CD4-positive, alpha-beta memory T cell (primary cell): ENCODE data around the gene SLC35E1. TPM values are rescaled to one million over a fixed set of nuclear protein-coding genes. Genes with fewer than 3 reads are reported as not detected.

Experiments
- CTCF ChIA-PET: fragments of 350-600 bp; sonication (Branson Sonifier 250); formaldehyde crosslinking; loops from one replicate; lab custom pipeline; 2021; ENCODE audit warnings: inconsistent platforms; ENCODE audit not compliant: partially characterized antibody; lab: Charles Lee
- POLR2A ChIA-PET: fragments of 350-600 bp; sonication (Branson Sonifier 250); formaldehyde crosslinking; loops from one replicate; lab custom pipeline; 2021; ENCODE audit not compliant: partially characterized antibody; lab: Charles Lee
- DNase-seq, 5 donors: peaks; one replicate each; pipeline versions ENCODE4 v3.0.0 to v3.0.0-alpha.2; 2020 to 2022; ENCODE audit warnings: mixed read lengths in 1 of 5
- H3K27ac ChIP-seq: one replicate; pipeline ENCODE4 v1.7.0; 2013; ENCODE audit warnings: low read depth, low read length
- H3K27me3 ChIP-seq: 2 replicates; pipeline ENCODE4 v1.7.0; 2013; ENCODE audit warnings: mild to moderate bottlenecking, low read length, moderate library complexity; ENCODE audit not compliant: insufficient read depth
- H3K36me3 ChIP-seq: 2 replicates; pipeline ENCODE4 v1.7.0; 2013; ENCODE audit warnings: mild to moderate bottlenecking, low read length, moderate library complexity; ENCODE audit not compliant: insufficient read depth
- H3K4me1 ChIP-seq: 2 replicates; pipeline ENCODE4 v1.7.0; 2013; ENCODE audit warnings: mild to moderate bottlenecking, low read length, moderate library complexity; ENCODE audit not compliant: insufficient read depth
- H3K4me3 ChIP-seq, 2 donors: one replicate each; pipeline ENCODE4 v1.7.0; 2013; ENCODE audit warnings: low read length in 2 of 2, mild to moderate bottlenecking in 1 of 2
- H3K9me3 ChIP-seq, 2 donors: one replicate each; pipeline ENCODE4 v1.7.0; 2013; ENCODE audit warnings: low read length in 2 of 2, control low read depth in 1 of 2; ENCODE audit not compliant: control insufficient read depth in 1 of 2
- H3K27ac Mint-ChIP-seq, 7 donors: one replicate each; pipeline ENCODE4 v1.8.0; 2020 to 2021; ENCODE audit warnings: mixed read lengths in 7 of 7, mild to moderate bottlenecking in 6 of 7, inconsistent platforms in 3 of 7, moderate library complexity in 3 of 7
- H3K27me3 Mint-ChIP-seq, 2 donors: one replicate each; pipeline ENCODE4 v1.8.0; 2020 to 2021; ENCODE audit warnings: mixed read lengths in 2 of 2
- H3K36me3 Mint-ChIP-seq, 2 donors: one replicate each; pipeline ENCODE4 v1.8.0; 2020 to 2021; ENCODE audit warnings: mixed read lengths in 2 of 2, inconsistent platforms in 1 of 2, mild to moderate bottlenecking in 1 of 2
- H3K4me1 Mint-ChIP-seq, 4 donors: one replicate each; pipeline ENCODE4 v1.8.0; 2020 to 2021; ENCODE audit warnings: mixed read lengths in 4 of 4, mild to moderate bottlenecking in 1 of 4
- H3K4me3 Mint-ChIP-seq, 8 donors: one replicate each; pipeline ENCODE4 v1.8.0; 2020 to 2021; ENCODE audit warnings: mixed read lengths in 8 of 8, mild to moderate bottlenecking in 7 of 8, moderate library complexity in 6 of 8, inconsistent platforms in 3 of 8
- H3K9me3 Mint-ChIP-seq, 8 donors: one replicate each; pipeline ENCODE4 v1.8.0; 2020 to 2021; ENCODE audit warnings: mixed read lengths in 8 of 8, mild to moderate bottlenecking in 5 of 8, inconsistent platforms in 3 of 8, moderate library complexity in 1 of 8
- intact Hi-C: fragments of 100-400 bp; cut with micrococcal nuclease; formaldehyde crosslinking; loops from one replicate; pipeline ENCODE4 v1.15.1; 2023
- polyA plus RNA-seq, 2 donors: library from polyadenylated mRNA; unstranded; fragments of 300-500 nt; fragmentation: Illumina TruSeq; gene quantifications; one replicate each; pipeline ENCODE4 v1.2.3, GENCODE V29; 2021
- total RNA-seq, 2 experiments: library from RNA; stranded (reverse); gene quantifications; one replicate each; pipeline ENCODE4 v1.2.3, GENCODE V29; 2021

The SLC35E1 gene
- 10 to 100 TPM; 38.8 TPM for total RNA-seq
- polyA plus RNA-seq, result 10 to 100 TPM; 15.3 to 31.8 TPM

DNA sequence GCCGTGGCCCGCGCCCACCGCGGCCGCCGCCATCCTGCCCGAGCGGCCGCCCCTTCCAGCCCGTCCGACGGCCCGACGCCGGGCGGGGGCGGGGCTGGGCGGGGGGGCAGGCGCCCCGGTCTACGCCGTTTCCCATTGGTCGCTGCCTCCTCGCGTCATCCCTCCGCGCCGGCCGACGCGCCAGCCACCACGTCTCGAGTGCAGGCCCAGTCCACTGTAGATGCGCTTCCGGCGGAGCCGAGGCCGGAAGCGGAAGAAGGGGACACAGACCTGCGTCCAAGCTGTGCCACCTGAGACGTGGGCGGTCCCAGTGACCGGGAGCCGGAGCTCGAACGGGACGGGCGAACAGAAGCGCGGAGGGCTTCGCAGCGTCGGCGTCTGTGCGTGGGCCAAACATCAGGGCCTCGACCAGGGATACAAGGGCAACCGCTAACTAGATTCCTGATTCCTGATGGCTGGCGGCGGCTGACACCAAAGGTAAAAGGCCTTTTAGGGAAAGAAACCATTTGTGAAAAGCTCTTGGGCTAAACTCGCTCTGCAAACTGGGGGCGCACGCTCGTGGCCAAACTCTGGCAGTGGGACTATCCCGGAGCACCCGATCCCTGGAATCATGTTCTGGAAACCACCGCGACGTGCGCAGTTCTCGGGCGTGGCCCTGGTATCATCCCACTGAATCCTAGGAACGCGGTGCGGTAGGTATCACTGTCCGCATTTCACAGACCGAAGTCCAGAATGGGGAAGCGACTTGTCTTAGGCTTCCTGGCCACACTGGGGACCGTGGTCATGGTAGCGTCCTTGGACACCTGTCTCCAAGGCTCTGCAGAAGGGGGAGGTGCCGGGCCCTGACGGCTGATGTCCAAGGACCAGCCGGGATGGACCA is at the start of gene SLC35E1:
Gene SLC35E1 (minus strand): TSS at position 84 of the 880 bp plus-strand sequence. CDS start 51 bp downstream, at position 33.
- H3K9me3 ChIP-seq, result no peaks in the 10 kb centered on the region
- H3K36me3 ChIP-seq, result peaks cover 11% of the 10 kb centered on the region
- H3K4me3 Mint-ChIP-seq, result peak within 1 kb of the TSS; percentile 96 to 100 (median 99)
- H3K27ac Mint-ChIP-seq, result peak within 1 kb of the TSS; percentile 98 to 100 (median 99)
- no peaks in the 10 kb centered on the region for H3K27me3 ChIP-seq
- no peaks in the 10 kb centered on the region for H3K27me3 Mint-ChIP-seq
- peak; percentile 89 to 91 (median 91) for DNase-seq
- peak within 1 kb of the TSS; percentile 91 for H3K27ac ChIP-seq
- peaks cover 12 to 40% of the 10 kb centered on the region in 2 donors for H3K36me3 Mint-ChIP-seq
- intact Hi-C loops, result loop anchor here (1.0 kb wide), 3 partner anchors 12 to 56 kb away; partner anchors contain the start of genes CHERP and MED26
- peaks cover 33 to 76% (median 57%) of the 10 kb centered on the region in 4 donors for H3K4me1 Mint-ChIP-seq
- peak within 1 kb of the TSS; percentile 95 to 98 for H3K4me3 ChIP-seq
- ChIA-PET POLR2A (interaction anchor here (0.8 to 5.0 kb wide), 8 partner anchors 14 to 88 kb away, joined by 3 to 109 read pairs (median 8); partner anchors contain the start of genes C19orf44, CALR3, MED26 and SMIM7), CTCF (interaction anchor here (2.1 kb wide), 1 partner anchor 15 kb away, joined by 8 read pairs; no protein-coding TSS in a partner anchor)
- H3K4me1 ChIP-seq, result peaks cover 54% of the 10 kb centered on the region
- H3K9me3 Mint-ChIP-seq, result no peaks in the 10 kb centered on the region

DNA sequence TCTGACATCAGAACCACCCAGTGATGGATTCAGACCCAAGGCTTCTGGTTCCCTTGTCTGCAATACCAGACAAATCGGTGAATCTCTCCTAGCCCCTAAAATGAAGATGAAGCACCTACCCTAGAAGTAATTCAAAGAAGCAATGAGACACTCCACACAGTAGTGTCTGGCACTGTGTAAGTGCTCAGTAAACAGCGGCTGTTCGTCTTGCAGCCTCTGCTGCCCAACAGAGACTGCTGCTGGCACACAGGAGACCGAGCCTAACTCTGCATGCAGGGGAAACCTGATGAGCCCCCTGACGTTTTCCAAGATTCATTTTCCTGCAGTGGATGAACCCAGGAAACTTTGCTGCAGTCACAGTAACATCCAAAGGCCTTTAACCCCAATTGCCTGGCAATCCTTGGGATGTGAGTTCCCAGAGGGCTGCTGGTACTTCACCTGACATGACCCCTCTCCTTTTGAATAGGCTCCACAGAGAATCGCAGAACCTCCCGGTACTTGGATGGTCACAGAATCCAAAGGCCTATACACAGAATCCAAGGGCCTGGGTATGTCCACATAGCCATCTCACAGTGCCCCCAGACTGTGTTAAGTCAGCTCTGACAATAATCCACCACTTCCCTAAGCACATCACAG is 49.1 kb upstream of the SLC35E1 start:
- peaks cover 14% of the 10 kb centered on the region for H3K36me3 ChIP-seq
- DNase-seq, result no peak
- Mint-ChIP-seq H3K9me3 (no peaks in the 10 kb centered on the region), H3K27ac (peak overlapping the region in 2 of 7 donors; percentile 27 to 86), H3K27me3 (no peaks in the 10 kb centered on the region), H3K4me1 (peaks cover 49 to 93% (median 74%) of the 10 kb centered on the region in 4 donors), H3K4me3 (no peak overlapping the region), H3K36me3 (peaks cover 14 to 26% of the 10 kb centered on the region in 2 donors)
- intact Hi-C loops, result no loop called here
- CTCF ChIA-PET, result no interaction called here
- H3K9me3 ChIP-seq, result no peaks in the 10 kb centered on the region
- peaks cover 81% of the 10 kb centered on the region for H3K4me1 ChIP-seq
- no peaks in the 10 kb centered on the region for H3K27me3 ChIP-seq
- H3K4me3 ChIP-seq, result no peak overlapping the region
- POLR2A ChIA-PET, result no interaction called here
- H3K27ac ChIP-seq, result no peak overlapping the region

DNA sequence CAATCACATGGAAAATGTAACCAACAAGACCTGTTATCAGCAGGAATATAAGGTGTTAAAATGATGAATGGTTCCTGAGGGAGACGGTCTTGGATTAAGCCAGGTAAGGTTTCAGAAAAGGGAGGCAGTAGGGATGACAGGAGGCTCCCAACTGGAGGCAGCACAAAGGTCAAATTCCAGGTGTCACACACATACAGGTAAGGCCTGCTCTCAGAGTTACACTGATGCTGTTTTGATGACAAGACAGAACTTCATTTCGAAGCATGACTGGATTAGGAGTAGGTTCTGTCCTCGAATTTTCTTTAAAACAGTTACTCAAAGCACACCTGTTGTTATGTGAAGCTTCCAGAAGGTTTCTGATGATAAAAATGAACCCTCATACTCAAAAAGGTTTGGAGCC is 48.4 kb upstream of the SLC35E1 start:
- DNase-seq, result no peak
- Mint-ChIP-seq H3K4me3 (peak overlapping the region in 1 of 8 donors; percentile 24), H3K27ac (peak overlapping the region in 3 of 7 donors; percentile 27 to 70 (median 50)), H3K27me3 (no peaks in the 10 kb centered on the region), H3K4me1 (peaks cover 44 to 93% (median 73%) of the 10 kb centered on the region in 4 donors), H3K9me3 (no peaks in the 10 kb centered on the region), H3K36me3 (peaks cover 10 to 22% of the 10 kb centered on the region in 2 donors)
- ChIA-PET CTCF (no interaction called here), POLR2A (no interaction called here)
- Histone ChIP-seq H3K27me3 (no peaks in the 10 kb centered on the region), H3K4me1 (peaks cover 81% of the 10 kb centered on the region), H3K27ac (no peak overlapping the region), H3K4me3 (no peak overlapping the region), H3K9me3 (no peaks in the 10 kb centered on the region), H3K36me3 (peaks cover 14% of the 10 kb centered on the region)
- intact Hi-C loops, result no loop called here

DNA sequence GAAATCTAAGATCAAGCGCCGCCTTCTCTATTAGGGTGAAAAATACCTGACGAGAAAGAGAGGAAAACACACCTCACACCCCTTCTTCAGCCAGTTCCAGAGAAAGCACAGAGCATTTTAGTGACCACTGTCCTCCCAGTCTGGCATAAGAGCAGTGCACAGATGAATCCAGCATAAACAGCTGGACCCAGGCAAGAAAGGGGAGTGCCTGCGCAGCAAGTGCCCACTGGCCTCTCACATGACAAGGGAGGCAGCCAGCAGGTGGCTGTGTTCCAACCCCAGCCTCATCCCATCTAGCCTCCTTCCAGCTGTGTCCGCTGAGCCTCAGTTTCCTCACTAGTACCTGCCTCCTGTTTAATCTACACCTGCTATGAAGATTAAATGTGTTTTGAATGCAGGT is 47.8 kb upstream of the SLC35E1 start:
- H3K4me3 ChIP-seq, result no peak overlapping the region
- Mint-ChIP-seq H3K27ac (peak overlapping the region in 3 of 7 donors; percentile 22 to 70 (median 64)), H3K4me3 (no peak overlapping the region), H3K9me3 (no peaks in the 10 kb centered on the region), H3K27me3 (no peaks in the 10 kb centered on the region), H3K4me1 (peaks cover 41 to 93% (median 72%) of the 10 kb centered on the region in 4 donors), H3K36me3 (peaks cover 6 to 16% of the 10 kb centered on the region in 2 donors)
- H3K36me3 ChIP-seq, result peaks cover 14% of the 10 kb centered on the region
- H3K27me3 ChIP-seq, result no peaks in the 10 kb centered on the region
- H3K9me3 ChIP-seq, result no peaks in the 10 kb centered on the region
- H3K4me1 ChIP-seq, result peaks cover 83% of the 10 kb centered on the region
- no peak for DNase-seq
- H3K27ac ChIP-seq, result no peak overlapping the region
- intact Hi-C loops, result no loop called here
- POLR2A ChIA-PET, result no interaction called here
- CTCF ChIA-PET, result no interaction called here

DNA sequence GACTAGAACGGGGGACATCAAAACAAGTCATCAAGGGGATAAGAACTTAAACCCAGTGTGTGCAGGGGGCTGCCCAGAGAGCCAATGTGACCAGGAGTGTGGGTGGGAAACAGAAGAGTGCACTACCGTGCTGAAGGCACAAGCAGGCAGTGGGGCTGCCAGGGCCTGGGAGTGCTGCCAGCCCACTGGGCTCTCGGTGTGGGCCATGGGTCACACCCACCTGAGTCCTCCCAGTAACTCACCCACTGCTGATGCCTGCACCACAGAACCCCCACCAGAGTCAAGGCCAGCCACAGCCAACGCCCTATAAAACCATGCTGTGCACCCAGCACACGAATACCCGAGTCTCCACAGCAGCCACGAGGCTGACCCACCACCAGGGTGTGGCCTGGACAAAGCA is 47.2 kb upstream of the SLC35E1 start:
- Histone ChIP-seq H3K36me3 (peaks cover 14% of the 10 kb centered on the region), H3K9me3 (no peaks in the 10 kb centered on the region), H3K27me3 (no peaks in the 10 kb centered on the region), H3K27ac (no peak overlapping the region), H3K4me3 (no peak overlapping the region), H3K4me1 (peaks cover 87% of the 10 kb centered on the region)
- H3K36me3 Mint-ChIP-seq, result peaks cover 6 to 11% of the 10 kb centered on the region in 2 donors
- H3K27ac Mint-ChIP-seq, result peak overlapping the region in 3 of 7 donors; percentile 22 to 75 (median 55)
- CTCF ChIA-PET, result no interaction called here
- POLR2A ChIA-PET, result no interaction called here
- DNase-seq, result no peak
- H3K4me1 Mint-ChIP-seq, result peaks cover 44 to 94% (median 71%) of the 10 kb centered on the region in 4 donors
- intact Hi-C loops, result no loop called here
- no peaks in the 10 kb centered on the region for H3K27me3 Mint-ChIP-seq
- no peak overlapping the region for H3K4me3 Mint-ChIP-seq
- no peaks in the 10 kb centered on the region for H3K9me3 Mint-ChIP-seq

DNA sequence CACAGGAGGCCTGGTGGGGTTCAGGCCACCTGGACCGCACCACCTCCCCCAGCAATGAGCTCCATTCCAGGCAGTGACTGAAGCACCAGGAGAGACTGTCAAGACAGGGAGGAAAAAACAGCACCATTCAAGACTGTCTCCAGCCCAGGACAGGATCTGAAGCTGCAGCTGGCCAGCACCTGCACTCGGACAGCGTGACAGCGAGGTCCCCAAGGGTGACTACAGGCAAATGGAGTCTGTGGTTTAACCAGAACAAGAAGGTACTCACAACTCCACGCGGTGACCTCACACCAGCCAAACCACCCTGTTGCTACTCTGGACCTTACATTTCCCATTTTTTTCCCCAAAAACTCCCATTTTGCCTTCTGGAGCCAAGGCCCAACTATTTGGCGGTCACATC is 46.0 kb upstream of the SLC35E1 start:
- ChIA-PET POLR2A (interaction anchor here (0.6 to 1.6 kb wide), 2 partner anchors 10 to 74 kb away, joined by 3 to 8 read pairs; partner anchors contain the start of gene MED26), CTCF (no interaction called here)
- H3K27me3 ChIP-seq, result no peaks in the 10 kb centered on the region
- Mint-ChIP-seq H3K27ac (peak overlapping the region in 4 of 7 donors; percentile 32 to 78 (median 65)), H3K36me3 (peaks cover under 1 to 2% of the 10 kb centered on the region in 2 donors), H3K27me3 (no peaks in the 10 kb centered on the region), H3K4me1 (peaks cover 43 to 92% (median 70%) of the 10 kb centered on the region in 4 donors), H3K4me3 (no peak overlapping the region), H3K9me3 (no peaks in the 10 kb centered on the region)
- peaks cover 9% of the 10 kb centered on the region for H3K36me3 ChIP-seq
- no peak overlapping the region for H3K27ac ChIP-seq
- H3K9me3 ChIP-seq, result no peaks in the 10 kb centered on the region
- intact Hi-C loops, result no loop called here
- H3K4me1 ChIP-seq, result peaks cover 81% of the 10 kb centered on the region
- DNase-seq, result no peak
- no peak overlapping the region for H3K4me3 ChIP-seq
